Measurements from ENCODE around the gene CNNM1. TPM values are rescaled to one million over a fixed set of nuclear protein-coding genes. Genes with fewer than 3 reads are reported as not detected.

The CNNM1 gene
- total and polyA plus RNA-seq, 9 of the 15 experiments (the other 6 are each of a cell fraction or from before 2014, with no cell fraction given): not detected

DNA sequence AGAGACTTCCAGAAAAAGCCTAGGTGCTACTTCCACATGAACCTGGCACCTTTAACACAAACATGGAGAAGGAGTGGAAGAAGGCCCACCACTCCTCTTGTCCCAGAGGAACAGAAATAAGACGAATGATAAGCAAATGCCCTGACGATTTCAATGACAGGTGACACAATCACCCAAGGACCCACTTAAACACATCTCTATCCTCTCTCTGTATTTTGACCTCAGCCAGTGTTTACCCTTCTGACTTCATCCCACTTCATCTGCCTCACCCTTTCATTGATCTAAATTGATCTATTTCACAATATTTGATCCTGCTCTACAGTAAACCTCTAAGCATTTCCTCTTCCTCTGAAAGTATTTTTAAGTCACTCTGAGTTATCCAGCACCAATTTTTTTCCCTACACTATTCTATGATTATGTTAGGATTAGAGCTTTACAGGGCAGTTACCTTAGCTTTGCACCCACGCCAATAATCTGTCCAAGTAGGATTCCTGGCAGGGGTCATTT lies 92.1 kb downstream of the CNNM1 start:
- H3K9me1 ChIP-seq (ENCODE audit: control insufficient read depth, insufficient read depth, low read length): peaks cover 4% of the 10 kb centered on the region
- peaks cover 79% of the 10 kb centered on the region for H3K36me3 ChIP-seq (ENCODE audit: control insufficient read depth, insufficient read depth, low read length)
- no peaks in the 10 kb centered on the region for H3K9me3 ChIP-seq (replicated peaks; ENCODE audit: control insufficient read depth, insufficient read depth, low read depth, low read length)
- no peaks in the 10 kb centered on the region for H3K4me1 ChIP-seq (replicated peaks in 1 of 2; ENCODE audit: control insufficient read depth in 2 of 2, insufficient read depth in 2 of 2, low read length in 2 of 2)
- no peak for FAIRE-seq
- no peak overlapping the region for H3K4me2 ChIP-seq (ENCODE audit: insufficient read depth, low read length)
- no peak for DNase-seq (ENCODE audit: extremely low read depth in 1 of 4, low spot score in 3 of 4)
- CTCF ChIA-PET (ENCODE audit: low intra/inter-chr PET ratio): no interaction called here
- peaks cover 79% of the 10 kb centered on the region for H3K79me2 ChIP-seq (ENCODE audit: control insufficient read depth, insufficient read depth, low read length)
- intact Hi-C loops (cut with micrococcal nuclease): no loop called here
- no peak overlapping the region for H3K27ac ChIP-seq (ENCODE audit: extremely low read depth, low read depth, low read length)
- in situ Hi-C loops (cut with MboI): no loop called here
- POLR2A ChIA-PET: interaction anchor here (0.6 to 1.3 kb wide), 3 partner anchors 9 to 901 kb away, joined by 3 to 4 read pairs (median 3); partner anchors contain the start of gene GOT1
- no peak overlapping the region for H3K9ac ChIP-seq (ENCODE audit: insufficient read depth in 1 of 2, low read depth in 2 of 2, low read length in 2 of 2)
- H4K20me1 ChIP-seq (replicated peaks; ENCODE audit: control insufficient read depth, insufficient read depth, low read length): peaks cover 3% of the 10 kb centered on the region
- ATAC-seq: peak; percentile 43
- no peak overlapping the region for H2AFZ ChIP-seq (ENCODE audit: low read depth, low read length)
- 82% methylated on average over 3 of the region's 3 CpGs for WGBS (ENCODE audit: insufficient coverage, low coverage, missing lambda C conversion rate)
- H3K4me3 ChIP-seq: no peak overlapping the region
- H3K27me3 ChIP-seq (ENCODE audit: control insufficient read depth in 2 of 2, insufficient read depth in 2 of 2, low read length in 2 of 2): no peaks in the 10 kb centered on the region
- no TSS peak for BruUV-seq (replicated peaks)
- TF ChIP-seq PRPF4 (IDR thresholded peaks at IDR 0.05; ENCODE audit: insufficient read depth, low read depth, low read length, poor library complexity, severe bottlenecking) (no peak), SUPT5H (IDR thresholded peaks at IDR 0.05) (0 out of 2 replicates have a peak, but pooled peaks have one; percentile 22), XRCC4 (IDR thresholded peaks at IDR 0.05; ENCODE audit: extremely low read depth, insufficient read depth, insufficient read length) (no peak), SMARCE1 (IDR thresholded peaks at IDR 0.05) (no peak), ZNF134 (CRISPR knock-in tag; conservative IDR thresholded peaks at IDR 0.05) (no peak), NR3C1 (CRISPR knock-in tag; IDR thresholded peaks at IDR 0.05) (no peak), U2AF2 (optimal IDR thresholded peaks at IDR 0.05; ENCODE audit: low read depth, low read length) (no peak), JUN (IDR thresholded peaks at IDR 0.05; ENCODE audit: borderline replicate concordance, low read depth, low read length) (no peak), JUN (CRISPR knock-in tag; IDR thresholded peaks at IDR 0.05; ENCODE audit: borderline replicate concordance) (no peak), MCM2 (IDR thresholded peaks at IDR 0.05; ENCODE audit: low read depth) (no peak), ZC3H8 (IDR thresholded peaks at IDR 0.05) (no peak), PHF8 (IDR thresholded peaks at IDR 0.05; ENCODE audit: borderline replicate concordance, low read length) (no peak), POLR3G (IDR thresholded peaks at IDR 0.05; ENCODE audit: extremely low read depth, insufficient read length, insufficient replicate concordance) (no peak), EHMT2 (IDR thresholded peaks at IDR 0.05) (no peak)
- TF ChIP-seq, protein P1, sequence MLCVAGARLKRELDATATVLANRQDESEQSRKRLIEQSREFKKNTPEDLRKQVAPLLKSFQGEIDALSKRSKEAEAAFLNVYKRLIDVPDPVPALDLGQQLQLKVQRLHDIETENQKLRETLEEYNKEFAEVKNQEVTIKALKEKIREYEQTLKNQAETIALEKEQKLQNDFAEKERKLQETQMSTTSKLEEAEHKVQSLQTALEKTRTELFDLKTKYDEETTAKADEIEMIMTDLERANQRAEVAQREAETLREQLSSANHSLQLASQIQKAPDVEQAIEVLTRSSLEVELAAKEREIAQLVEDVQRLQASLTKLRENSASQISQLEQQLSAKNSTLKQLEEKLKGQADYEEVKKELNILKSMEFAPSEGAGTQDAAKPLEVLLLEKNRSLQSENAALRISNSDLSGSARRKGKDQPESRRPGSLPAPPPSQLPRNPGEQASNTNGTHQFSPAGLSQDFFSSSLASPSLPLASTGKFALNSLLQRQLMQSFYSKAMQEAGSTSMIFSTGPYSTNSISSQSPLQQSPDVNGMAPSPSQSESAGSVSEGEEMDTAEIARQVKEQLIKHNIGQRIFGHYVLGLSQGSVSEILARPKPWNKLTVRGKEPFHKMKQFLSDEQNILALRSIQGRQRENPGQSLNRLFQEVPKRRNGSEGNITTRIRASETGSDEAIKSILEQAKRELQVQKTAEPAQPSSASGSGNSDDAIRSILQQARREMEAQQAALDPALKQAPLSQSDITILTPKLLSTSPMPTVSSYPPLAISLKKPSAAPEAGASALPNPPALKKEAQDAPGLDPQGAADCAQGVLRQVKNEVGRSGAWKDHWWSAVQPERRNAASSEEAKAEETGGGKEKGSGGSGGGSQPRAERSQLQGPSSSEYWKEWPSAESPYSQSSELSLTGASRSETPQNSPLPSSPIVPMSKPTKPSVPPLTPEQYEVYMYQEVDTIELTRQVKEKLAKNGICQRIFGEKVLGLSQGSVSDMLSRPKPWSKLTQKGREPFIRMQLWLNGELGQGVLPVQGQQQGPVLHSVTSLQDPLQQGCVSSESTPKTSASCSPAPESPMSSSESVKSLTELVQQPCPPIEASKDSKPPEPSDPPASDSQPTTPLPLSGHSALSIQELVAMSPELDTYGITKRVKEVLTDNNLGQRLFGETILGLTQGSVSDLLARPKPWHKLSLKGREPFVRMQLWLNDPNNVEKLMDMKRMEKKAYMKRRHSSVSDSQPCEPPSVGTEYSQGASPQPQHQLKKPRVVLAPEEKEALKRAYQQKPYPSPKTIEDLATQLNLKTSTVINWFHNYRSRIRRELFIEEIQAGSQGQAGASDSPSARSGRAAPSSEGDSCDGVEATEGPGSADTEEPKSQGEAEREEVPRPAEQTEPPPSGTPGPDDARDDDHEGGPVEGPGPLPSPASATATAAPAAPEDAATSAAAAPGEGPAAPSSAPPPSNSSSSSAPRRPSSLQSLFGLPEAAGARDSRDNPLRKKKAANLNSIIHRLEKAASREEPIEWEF (CRISPR knock-in tag; IDR thresholded peaks at IDR 0.05): no peak
- TF ChIP-seq, protein P2, sequence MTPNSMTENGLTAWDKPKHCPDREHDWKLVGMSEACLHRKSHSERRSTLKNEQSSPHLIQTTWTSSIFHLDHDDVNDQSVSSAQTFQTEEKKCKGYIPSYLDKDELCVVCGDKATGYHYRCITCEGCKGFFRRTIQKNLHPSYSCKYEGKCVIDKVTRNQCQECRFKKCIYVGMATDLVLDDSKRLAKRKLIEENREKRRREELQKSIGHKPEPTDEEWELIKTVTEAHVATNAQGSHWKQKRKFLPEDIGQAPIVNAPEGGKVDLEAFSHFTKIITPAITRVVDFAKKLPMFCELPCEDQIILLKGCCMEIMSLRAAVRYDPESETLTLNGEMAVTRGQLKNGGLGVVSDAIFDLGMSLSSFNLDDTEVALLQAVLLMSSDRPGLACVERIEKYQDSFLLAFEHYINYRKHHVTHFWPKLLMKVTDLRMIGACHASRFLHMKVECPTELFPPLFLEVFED (CRISPR knock-in tag; conservative IDR thresholded peaks at IDR 0.05): peak; percentile 38; the same call in 1 of the 2 replicates
